ENCODE measurements around the gene SETD7. TPM values are rescaled to one million over a fixed set of nuclear protein-coding genes. Genes with fewer than 3 reads are reported as not detected.

Gene SETD7
- total RNA-seq, 3 donors from 2014 or later = 10.2 to 68.4 (median 24.8) TPM

- H3K4me1 ChIP-seq (ENCODE audit: low read depth) = no peaks in the 10 kb centered on the region
- ATAC-seq = no peak
- H3K4me3 ChIP-seq = no peak overlapping the region
- TF ChIP-seq CTCF (IDR thresholded peaks at IDR 0.05) = no peak
- H3K9me3 ChIP-seq = no peaks in the 10 kb centered on the region
- no peak for DNase-seq
- intact Hi-C loops (cut with DNase I, micrococcal nuclease) = no loop called here
- no peaks in the 10 kb centered on the region for H3K36me3 ChIP-seq (ENCODE audit: low read depth)
Measured at GRCh38 chr4:139584784-139585183, 28.8 kb upstream of the SETD7 start.

GRCh38 chr4:139584013-139584412, 28.0 kb upstream of the SETD7 start:
- no peaks in the 10 kb centered on the region for H3K4me1 ChIP-seq (ENCODE audit: low read depth)
- TF ChIP-seq CTCF (IDR thresholded peaks at IDR 0.05) = no peak
- intact Hi-C loops (cut with DNase I, micrococcal nuclease) = no loop called here
- no peaks in the 10 kb centered on the region for H3K9me3 ChIP-seq
- H3K4me3 ChIP-seq = no peak overlapping the region
- ATAC-seq = no peak
- H3K36me3 ChIP-seq (ENCODE audit: low read depth) = no peaks in the 10 kb centered on the region
- no peak for DNase-seq

- TF ChIP-seq CTCF (IDR thresholded peaks at IDR 0.05) = no peak
Measured at GRCh38 chr4:139582044-139582443, 26.0 kb upstream of the SETD7 start.

DNA sequence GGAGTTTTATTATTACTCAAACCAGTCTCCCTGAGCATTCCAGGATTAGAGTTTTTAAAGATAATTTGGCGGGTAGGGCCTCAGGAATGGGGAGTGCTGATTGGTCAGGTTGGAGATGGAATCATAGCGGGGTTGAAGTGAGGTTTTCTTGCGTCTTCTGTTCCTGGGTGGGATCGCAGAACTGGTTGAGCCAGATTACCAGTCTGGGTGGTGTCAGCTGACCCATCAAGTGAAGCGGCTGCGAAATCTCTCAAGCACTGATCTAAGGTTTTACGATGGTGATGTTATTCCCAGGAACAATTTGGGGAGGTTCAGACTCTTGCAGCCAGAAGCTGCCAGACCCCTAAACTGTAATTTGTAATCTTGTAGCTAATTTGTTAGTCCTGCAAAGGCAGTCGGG, 25.1 kb upstream of the SETD7 start:
- DNase-seq (no peak), ATAC-seq (no peak)
- no peak overlapping the region for H3K4me3 ChIP-seq
- intact Hi-C loops (cut with DNase I, micrococcal nuclease) = no loop called here
- no peaks in the 10 kb centered on the region for H3K36me3 ChIP-seq (ENCODE audit: low read depth)
- no peaks in the 10 kb centered on the region for H3K4me1 ChIP-seq (ENCODE audit: low read depth)
- TF ChIP-seq CTCF (IDR thresholded peaks at IDR 0.05) = no peak
- H3K9me3 ChIP-seq = no peaks in the 10 kb centered on the region

More at GRCh38 chr4:139582044-139582443, 26.0 kb upstream of the SETD7 start:
- ATAC-seq (no peak), DNase-seq (no peak)
- intact Hi-C loops (cut with DNase I, micrococcal nuclease) = no loop called here
- Histone ChIP-seq H3K4me1 (ENCODE audit: low read depth) (no peaks in the 10 kb centered on the region), H3K36me3 (ENCODE audit: low read depth) (no peaks in the 10 kb centered on the region), H3K4me3 (no peak overlapping the region), H3K9me3 (no peaks in the 10 kb centered on the region)

- no peak overlapping the region for H3K4me3 ChIP-seq
- H3K4me1 ChIP-seq (ENCODE audit: low read depth) = no peaks in the 10 kb centered on the region
- intact Hi-C loops (cut with DNase I, micrococcal nuclease) = no loop called here
- DNase-seq (no peak), ATAC-seq (no peak)
- no peak for TF ChIP-seq CTCF (IDR thresholded peaks at IDR 0.05)
- no peaks in the 10 kb centered on the region for H3K36me3 ChIP-seq (ENCODE audit: low read depth)
- H3K9me3 ChIP-seq = no peaks in the 10 kb centered on the region
Measured at GRCh38 chr4:139576219-139576618, 20.2 kb upstream of the SETD7 start.

GRCh38 chr4:139575072-139575471, 19.1 kb upstream of the SETD7 start:
- no peak for DNase-seq
- no peaks in the 10 kb centered on the region for H3K4me1 ChIP-seq (ENCODE audit: low read depth)
- H3K36me3 ChIP-seq (ENCODE audit: low read depth) = no peaks in the 10 kb centered on the region
- no peak for TF ChIP-seq CTCF (IDR thresholded peaks at IDR 0.05)
- H3K9me3 ChIP-seq = no peaks in the 10 kb centered on the region
- H3K4me3 ChIP-seq = no peak overlapping the region
- intact Hi-C loops (cut with DNase I, micrococcal nuclease) = no loop called here
- ATAC-seq = no peak
